Activated CD4-positive, alpha-beta T cell treated with anti-CD3 and anti-CD28 coated beads, Interleukin-2, amount 10 ng/mL, durations not matched to agents 24 days and 14 days (primary cell): ENCODE results near the gene FBXO33. TPM values are rescaled to one million over a fixed set of nuclear protein-coding genes. Genes with fewer than 3 reads are reported as not detected.

Experiments
- DNase-seq: peaks from one replicate; pipeline ENCODE4 v3.0.0; 2022
- H3K27ac Mint-ChIP-seq: one replicate; pipeline ENCODE4 v1.8.0; 2022; ENCODE audit warnings: mild to moderate bottlenecking, mixed read lengths
- H3K27me3 Mint-ChIP-seq: one replicate; pipeline ENCODE4 v1.8.0; 2022; ENCODE audit warnings: mixed read lengths
- H3K36me3 Mint-ChIP-seq: one replicate; pipeline ENCODE4 v1.8.0; 2022; ENCODE audit warnings: low read depth, mild to moderate bottlenecking, mixed read lengths
- H3K4me1 Mint-ChIP-seq: one replicate; pipeline ENCODE4 v1.8.0; 2021; ENCODE audit warnings: mixed read lengths
- H3K4me3 Mint-ChIP-seq: one replicate; pipeline ENCODE4 v1.8.0; 2022; ENCODE audit warnings: mild to moderate bottlenecking, moderate library complexity, mixed read lengths
- H3K9me3 Mint-ChIP-seq: one replicate; pipeline ENCODE4 v1.8.0; 2021; ENCODE audit warnings: mixed read lengths
- intact Hi-C: fragments of 100-400 bp; cut with micrococcal nuclease; formaldehyde crosslinking; loops from one replicate; pipeline ENCODE4 v1.15.1; 2023
- total RNA-seq: library from RNA; stranded (reverse); gene quantifications from 2 replicates; pipeline ENCODE4 v1.2.3, GENCODE V29; 2022

The FBXO33 gene
- total RNA-seq, 1 donor from 2014 or later = 17.9 TPM

DNA sequence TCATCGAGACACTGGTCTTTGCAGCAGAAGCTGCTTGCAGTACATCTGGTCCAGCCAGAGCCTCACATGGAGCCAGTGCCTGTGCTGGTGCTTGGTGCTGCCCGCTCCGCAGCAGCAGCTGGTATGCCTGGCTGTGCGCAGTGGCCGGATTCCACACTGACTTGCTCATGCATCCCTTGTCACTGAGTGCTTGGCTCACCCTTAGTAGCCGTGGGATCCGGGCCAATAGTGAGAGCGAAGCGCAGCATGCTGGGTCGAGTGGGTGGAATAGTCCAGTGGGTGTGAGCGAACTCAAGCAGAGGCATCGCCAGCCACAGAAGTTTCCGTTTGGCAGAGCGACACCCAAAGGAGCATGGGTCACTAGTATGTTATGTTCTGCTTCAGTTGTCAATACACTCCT, 10.1 kb upstream of the FBXO33 start:
- Mint-ChIP-seq H3K4me1 (peaks cover 18% of the 10 kb centered on the region), H3K27me3 (no peaks in the 10 kb centered on the region), H3K4me3 (no peak overlapping the region), H3K27ac (no peak overlapping the region), H3K36me3 (no peaks in the 10 kb centered on the region), H3K9me3 (no peaks in the 10 kb centered on the region)
- intact Hi-C loops = no loop called here
- DNase-seq = no peak

DNA sequence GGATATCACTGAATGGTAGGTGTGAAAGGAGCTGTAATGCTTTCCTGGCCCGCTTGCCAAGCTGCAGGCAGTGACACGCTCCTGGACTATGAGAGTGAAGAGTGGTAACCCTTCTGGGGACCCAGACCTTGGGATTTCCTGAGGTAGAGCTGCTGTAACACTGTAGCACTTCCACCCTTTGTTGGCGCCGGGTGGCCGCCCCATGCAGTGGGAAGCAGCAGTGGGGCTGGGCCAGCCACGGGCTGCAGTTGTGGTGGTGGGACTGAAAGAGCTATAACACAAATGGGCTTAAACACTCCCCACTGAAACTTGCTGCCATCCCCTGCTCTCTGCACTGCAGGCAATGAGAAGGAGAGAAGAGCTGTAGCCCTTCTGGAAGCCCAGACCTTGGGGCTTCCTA, 9.6 kb upstream of the FBXO33 start:
- DNase-seq = no peak
- no peaks in the 10 kb centered on the region for H3K27me3 Mint-ChIP-seq
- H3K27ac Mint-ChIP-seq = no peak overlapping the region
- no peaks in the 10 kb centered on the region for H3K36me3 Mint-ChIP-seq
- intact Hi-C loops = no loop called here
- H3K9me3 Mint-ChIP-seq = no peaks in the 10 kb centered on the region
- no peak overlapping the region for H3K4me3 Mint-ChIP-seq
- H3K4me1 Mint-ChIP-seq = peaks cover 13% of the 10 kb centered on the region

DNA sequence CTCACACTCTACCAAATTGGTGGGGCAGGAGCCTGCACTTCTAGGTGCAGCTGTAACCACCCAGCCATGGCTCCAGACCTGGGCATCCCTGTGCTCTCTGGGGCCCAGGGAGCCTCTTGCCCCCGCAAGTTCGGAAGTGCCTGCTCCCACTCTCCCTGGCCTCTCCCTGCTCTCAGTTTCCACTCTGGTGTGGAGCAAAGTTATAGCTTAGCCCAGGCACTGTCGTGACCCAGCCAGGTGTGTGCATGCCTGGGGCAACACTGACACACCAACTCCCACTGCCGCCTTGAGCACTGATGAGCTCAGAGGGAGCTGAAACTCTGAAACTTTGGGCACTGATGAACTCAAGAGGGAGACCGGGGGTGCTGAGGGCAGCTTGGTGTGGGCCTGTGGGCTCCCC, 8.7 kb upstream of the FBXO33 start:
- Mint-ChIP-seq H3K27ac (no peak overlapping the region), H3K9me3 (no peaks in the 10 kb centered on the region), H3K36me3 (no peaks in the 10 kb centered on the region), H3K4me3 (no peak overlapping the region), H3K4me1 (peaks cover 6% of the 10 kb centered on the region), H3K27me3 (no peaks in the 10 kb centered on the region)
- intact Hi-C loops = no loop called here
- no peak for DNase-seq

DNA sequence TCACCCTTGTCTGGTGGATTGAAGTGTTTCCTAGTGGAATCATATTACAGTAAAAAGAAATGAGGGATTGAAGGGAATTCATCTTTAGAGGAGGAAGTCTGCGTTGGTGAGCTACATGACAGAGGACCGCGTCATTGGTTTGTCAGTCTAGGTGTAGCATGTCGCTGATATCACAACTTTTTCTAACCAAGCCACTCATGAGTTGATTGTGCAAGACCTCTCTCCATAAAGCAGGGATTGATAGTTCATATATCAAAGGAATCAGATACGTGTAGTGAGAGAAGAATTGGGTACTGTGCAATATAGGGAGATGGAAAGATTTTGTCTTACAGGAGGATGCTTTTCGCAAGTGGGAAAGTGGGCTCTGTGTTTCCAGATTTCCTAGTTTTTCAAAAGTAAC, 3.0 kb upstream of the FBXO33 start:
- H3K9me3 Mint-ChIP-seq = no peaks in the 10 kb centered on the region
- no peak overlapping the region for H3K4me3 Mint-ChIP-seq
- H3K4me1 Mint-ChIP-seq = peaks cover 13% of the 10 kb centered on the region
- no peak overlapping the region for H3K27ac Mint-ChIP-seq
- DNase-seq = no peak
- intact Hi-C loops = no loop called here
- no peaks in the 10 kb centered on the region for H3K27me3 Mint-ChIP-seq
- H3K36me3 Mint-ChIP-seq = peaks cover 2% of the 10 kb centered on the region

DNA sequence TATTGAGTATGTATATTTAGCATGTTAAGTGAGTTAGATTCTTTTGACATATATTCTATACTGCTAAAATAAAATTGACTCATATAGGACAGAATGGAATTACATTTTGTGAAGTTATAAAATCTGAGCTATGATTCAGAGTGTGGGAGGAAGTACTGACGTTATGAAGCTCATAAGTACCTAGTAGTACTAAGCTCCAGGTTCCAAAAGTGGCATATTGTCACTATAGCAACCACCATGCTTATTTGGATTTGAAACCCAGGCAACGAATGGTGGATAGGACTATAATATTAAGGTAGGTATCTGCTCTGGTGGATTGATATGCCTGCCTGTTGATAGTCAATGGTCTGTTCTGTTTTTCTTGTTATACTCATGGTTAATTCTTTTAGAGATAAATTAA, 2.2 kb upstream of the FBXO33 start:
- intact Hi-C loops = no loop called here

DNA sequence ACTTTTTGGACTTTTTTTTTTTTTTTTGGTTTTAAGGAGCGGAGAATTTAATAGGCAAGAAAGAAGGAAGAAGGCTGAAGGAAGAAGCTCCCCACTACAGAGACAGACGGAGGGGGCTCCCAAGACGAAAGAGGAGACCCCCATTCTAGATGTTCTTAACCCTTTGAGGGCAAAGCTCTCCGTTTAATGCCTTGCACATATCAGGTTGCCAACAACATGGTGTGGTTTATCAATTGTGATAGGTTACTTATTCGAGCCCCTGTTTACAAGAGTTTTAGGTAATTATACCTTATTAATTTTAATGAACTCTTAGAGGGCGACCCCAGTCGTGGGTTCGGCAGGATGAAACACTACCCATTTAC, 1.2 kb upstream of the FBXO33 start:
- H3K27me3 Mint-ChIP-seq = no peaks in the 10 kb centered on the region
- intact Hi-C loops = loop anchor here (2.0 kb wide), 2 partner anchors 51 to 331 kb away; partner anchors contain the start of gene SEC23A
- peak overlapping the region; percentile 98 for H3K4me3 Mint-ChIP-seq
- H3K9me3 Mint-ChIP-seq = no peaks in the 10 kb centered on the region
- H3K36me3 Mint-ChIP-seq = peaks cover 2% of the 10 kb centered on the region
- H3K4me1 Mint-ChIP-seq = peaks cover 29% of the 10 kb centered on the region
- peak overlapping the region; percentile 94 for H3K27ac Mint-ChIP-seq
- no peak for DNase-seq

More for the DNA sequence above, 2.2 kb upstream of the FBXO33 start:
- peaks cover 2% of the 10 kb centered on the region for H3K36me3 Mint-ChIP-seq
- DNase-seq = no peak
- H3K4me1 Mint-ChIP-seq = peaks cover 21% of the 10 kb centered on the region
- H3K9me3 Mint-ChIP-seq = no peaks in the 10 kb centered on the region
- no peaks in the 10 kb centered on the region for H3K27me3 Mint-ChIP-seq
- H3K4me3 Mint-ChIP-seq = no peak overlapping the region
- no peak overlapping the region for H3K27ac Mint-ChIP-seq

DNA sequence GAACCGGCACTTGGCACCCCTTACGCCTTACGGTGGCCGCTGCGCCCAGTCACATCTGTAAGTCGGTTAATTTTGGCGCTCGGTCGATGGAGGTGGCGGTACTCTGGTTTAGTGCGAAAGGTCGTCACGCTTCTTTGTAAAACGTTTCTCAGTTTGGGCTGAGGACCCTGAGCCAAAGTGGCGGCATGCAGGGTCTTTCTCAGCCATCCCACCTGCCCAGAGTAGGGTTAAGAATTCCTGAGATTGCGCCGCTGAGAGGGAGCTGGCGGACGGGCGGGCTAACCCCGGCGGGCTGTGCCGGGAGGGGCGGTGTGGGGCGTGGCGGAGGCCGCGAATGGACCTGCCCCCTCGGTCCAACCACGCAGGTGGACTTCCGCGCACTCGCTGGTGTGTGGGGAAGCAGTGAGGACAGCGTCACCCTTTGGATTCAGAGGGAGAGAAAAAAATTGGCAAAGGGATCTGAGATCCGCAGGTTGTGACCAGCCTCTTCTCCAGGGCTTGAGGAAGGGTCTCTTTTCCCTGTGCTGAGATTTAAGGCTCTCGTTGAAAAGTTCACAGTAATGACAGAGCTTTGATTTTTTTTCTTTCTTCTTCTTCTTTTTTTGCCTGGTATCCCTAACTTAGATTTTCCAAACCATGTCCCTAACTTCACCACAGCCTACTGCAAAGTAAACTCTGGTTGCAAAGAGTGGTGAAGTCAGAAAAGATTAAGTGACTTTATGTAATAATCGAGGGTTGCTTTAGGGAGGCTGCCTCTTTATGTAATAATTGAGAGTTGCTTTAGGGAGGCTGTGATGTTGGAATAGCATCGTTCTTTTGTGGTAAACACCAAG, 602 bp upstream of the FBXO33 start:
- no peaks in the 10 kb centered on the region for H3K27me3 Mint-ChIP-seq
- H3K4me3 Mint-ChIP-seq = peak overlapping the region; percentile 98
- peak; percentile 94 for DNase-seq
- intact Hi-C loops = loop anchor here (1.0 to 2.0 kb wide), 7 partner anchors 13 to 330 kb away; partner anchors contain the start of genes GEMIN2, PNN and SEC23A
- peaks cover 32% of the 10 kb centered on the region for H3K4me1 Mint-ChIP-seq
- no peaks in the 10 kb centered on the region for H3K9me3 Mint-ChIP-seq
- H3K36me3 Mint-ChIP-seq = peaks cover 2% of the 10 kb centered on the region
- H3K27ac Mint-ChIP-seq = peak overlapping the region; percentile 94

DNA sequence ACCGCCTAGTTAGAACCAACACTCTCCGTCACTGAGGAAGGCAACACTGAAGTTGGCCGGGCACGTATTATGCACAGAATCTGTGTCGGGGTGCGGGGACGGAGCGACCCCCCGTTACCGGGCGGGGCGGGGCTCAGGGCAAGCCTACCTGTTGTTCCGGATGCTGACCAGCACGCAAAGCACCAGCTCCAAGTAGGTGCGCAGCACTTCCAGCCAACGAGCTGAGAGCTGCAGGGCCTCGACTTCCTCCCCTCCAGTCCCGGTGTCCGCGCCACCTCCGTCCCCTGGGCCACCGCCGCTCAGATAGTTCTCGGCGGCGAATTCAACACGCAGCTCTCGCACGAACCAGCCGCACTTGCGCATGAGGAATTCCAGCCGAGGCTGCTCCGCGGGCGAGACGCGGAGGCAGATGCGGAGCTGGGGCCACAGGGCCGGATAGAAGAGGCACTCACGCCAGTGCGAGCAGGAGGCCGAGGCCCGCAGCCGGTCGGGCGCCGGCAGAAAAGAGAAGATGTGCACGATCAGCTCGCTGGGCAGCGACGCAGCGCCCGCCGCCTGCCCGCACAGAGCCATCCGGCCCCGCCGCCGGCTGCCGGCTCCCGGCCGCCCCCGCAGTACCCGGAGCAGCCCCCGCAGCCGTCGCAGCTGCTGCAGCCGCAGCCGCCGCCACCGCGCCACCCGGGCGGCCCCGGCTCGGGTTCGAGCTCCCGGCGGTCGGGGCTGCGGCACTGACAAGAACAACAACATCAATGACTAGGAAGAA, 636 bp downstream of the FBXO33 start:
- Mint-ChIP-seq H3K36me3 (peaks cover 2% of the 10 kb centered on the region), H3K27me3 (no peaks in the 10 kb centered on the region), H3K4me1 (peaks cover 38% of the 10 kb centered on the region), H3K27ac (peak overlapping the region; percentile 100), H3K9me3 (no peaks in the 10 kb centered on the region), H3K4me3 (peak overlapping the region; percentile 98)
- peak; percentile 88 for DNase-seq
- intact Hi-C loops = loop anchor here (1.0 to 2.0 kb wide), 7 partner anchors 15 to 329 kb away; partner anchors contain the start of genes GEMIN2, PNN and SEC23A

DNA sequence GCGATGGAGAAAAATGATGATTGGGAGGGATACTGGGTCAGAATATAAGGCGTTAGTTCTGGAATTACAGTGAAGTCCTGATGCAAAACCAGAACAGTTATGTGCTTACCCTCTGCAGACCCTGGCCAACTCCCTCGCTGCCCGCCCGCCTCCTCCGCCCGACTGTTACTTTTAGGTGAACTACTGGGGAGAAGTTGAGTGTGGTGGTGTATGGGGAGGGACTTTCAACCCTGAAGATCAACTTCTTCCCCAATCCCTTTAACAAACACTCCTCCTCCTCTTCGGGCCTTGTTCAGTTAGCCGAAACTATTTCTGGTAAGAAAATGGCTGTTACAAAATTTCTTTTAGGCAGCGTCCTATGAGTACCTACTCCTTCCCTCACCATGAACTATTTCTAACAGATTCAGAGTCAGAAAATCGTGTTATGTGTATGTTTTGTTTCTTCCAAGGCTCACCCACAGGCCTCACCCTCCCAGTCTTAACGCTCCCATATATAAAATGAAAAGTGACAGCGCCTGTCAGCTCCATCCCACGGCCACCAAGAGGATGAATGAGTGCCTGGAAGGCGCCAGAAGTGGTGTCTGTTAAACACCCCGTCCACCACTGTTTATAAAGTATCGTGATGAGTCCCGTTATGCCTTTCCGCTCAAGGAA, 1.3 kb downstream of the FBXO33 start:
- H3K9me3 Mint-ChIP-seq = no peaks in the 10 kb centered on the region
- H3K27ac Mint-ChIP-seq = peak overlapping the region; percentile 95
- H3K4me1 Mint-ChIP-seq = peaks cover 43% of the 10 kb centered on the region
- intact Hi-C loops = no loop called here
- H3K4me3 Mint-ChIP-seq = peak overlapping the region; percentile 98
- H3K27me3 Mint-ChIP-seq = no peaks in the 10 kb centered on the region
- peak; percentile 67 for DNase-seq
- H3K36me3 Mint-ChIP-seq = peaks cover 2% of the 10 kb centered on the region

DNA sequence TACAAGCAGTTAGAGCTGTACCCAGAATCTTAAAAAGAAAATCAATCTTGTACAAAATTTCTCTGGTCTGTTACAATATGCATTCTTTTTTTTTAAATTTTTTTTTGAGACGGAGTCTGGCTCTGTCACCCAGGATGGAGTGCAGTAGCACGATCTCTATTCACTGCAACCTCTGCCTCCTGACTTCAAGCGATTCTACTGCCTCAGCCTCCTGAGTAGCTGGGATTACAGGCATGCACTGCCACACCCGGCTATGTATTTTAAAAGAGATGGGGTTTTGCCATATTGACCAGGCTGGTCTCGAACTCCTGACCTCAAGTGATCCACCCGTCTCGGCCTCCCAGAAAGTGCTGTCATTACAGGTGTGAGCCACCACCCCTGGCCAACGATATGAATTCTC, 4.1 kb downstream of the FBXO33 start:
- Mint-ChIP-seq H3K4me3 (no peak overlapping the region), H3K27me3 (no peaks in the 10 kb centered on the region), H3K4me1 (peaks cover 43% of the 10 kb centered on the region), H3K27ac (no peak overlapping the region), H3K36me3 (peaks cover 2% of the 10 kb centered on the region), H3K9me3 (no peaks in the 10 kb centered on the region)
- intact Hi-C loops = no loop called here
- no peak for DNase-seq

DNA sequence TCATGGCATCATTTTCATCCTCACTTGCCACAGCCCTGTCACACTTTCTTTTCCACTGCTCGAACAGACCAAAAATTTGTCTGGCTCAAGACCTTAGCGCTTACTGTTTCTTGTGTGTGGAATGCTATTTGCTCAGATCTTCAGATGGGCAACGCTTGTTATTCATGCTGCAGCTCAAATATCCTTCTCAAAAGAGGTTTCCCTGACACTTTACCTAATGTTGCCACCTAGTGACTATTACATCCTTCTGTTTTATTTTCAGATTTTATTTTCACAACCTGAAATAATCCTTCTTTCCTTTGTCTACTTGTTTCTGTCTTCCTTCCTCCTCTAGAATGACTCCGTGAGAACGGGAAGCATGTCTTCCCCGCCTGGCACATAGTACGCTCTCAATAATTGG, 5.6 kb downstream of the FBXO33 start:
- peaks cover 6% of the 10 kb centered on the region for H3K36me3 Mint-ChIP-seq
- peaks cover 45% of the 10 kb centered on the region for H3K4me1 Mint-ChIP-seq
- no peak overlapping the region for H3K4me3 Mint-ChIP-seq
- no peaks in the 10 kb centered on the region for H3K27me3 Mint-ChIP-seq
- DNase-seq = no peak
- no peaks in the 10 kb centered on the region for H3K9me3 Mint-ChIP-seq
- intact Hi-C loops = no loop called here
- H3K27ac Mint-ChIP-seq = no peak overlapping the region

DNA sequence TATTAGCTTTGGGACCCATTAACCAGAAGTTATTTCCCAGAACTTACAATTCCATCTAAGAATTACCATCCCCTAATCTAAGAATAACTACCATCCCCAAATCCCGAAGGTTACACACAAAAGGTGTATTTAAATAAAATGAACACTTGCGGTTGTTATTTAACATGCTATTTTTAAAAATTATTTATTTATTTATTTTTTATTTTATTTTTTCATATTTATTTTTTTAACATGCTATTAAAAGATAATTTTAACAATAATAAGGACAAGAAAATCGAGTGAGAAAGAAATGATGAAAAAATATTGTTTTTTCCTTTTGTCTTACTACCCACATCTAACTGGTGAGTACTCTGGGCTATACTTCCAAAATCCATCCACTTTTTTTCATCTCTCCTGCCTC, 6.3 kb downstream of the FBXO33 start:
- Mint-ChIP-seq H3K4me1 (peaks cover 45% of the 10 kb centered on the region), H3K27me3 (no peaks in the 10 kb centered on the region), H3K36me3 (peaks cover 6% of the 10 kb centered on the region), H3K27ac (no peak overlapping the region), H3K4me3 (no peak overlapping the region), H3K9me3 (no peaks in the 10 kb centered on the region)
- intact Hi-C loops = no loop called here
- DNase-seq = no peak

DNA sequence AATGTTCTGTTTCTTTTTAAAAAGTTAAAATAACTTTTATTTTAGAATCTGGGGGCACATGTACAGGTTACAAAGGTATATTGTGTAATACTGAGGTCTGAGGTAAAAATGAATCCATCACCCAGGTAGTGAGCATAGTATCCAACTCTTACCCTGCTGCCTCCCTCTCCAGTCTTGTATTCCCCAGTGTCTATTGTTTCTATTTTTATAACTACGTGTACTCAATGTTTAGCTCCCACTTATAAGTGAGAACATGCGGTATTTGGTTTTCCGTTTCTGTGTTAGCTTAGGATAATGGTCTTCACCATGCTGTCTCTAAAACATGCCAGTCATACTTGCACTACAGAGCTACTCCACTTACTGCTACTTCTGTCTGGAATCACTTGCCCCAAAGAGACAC, 8.4 kb downstream of the FBXO33 start:
- intact Hi-C loops = no loop called here
- Mint-ChIP-seq H3K27ac (peak overlapping the region; percentile 4), H3K9me3 (no peaks in the 10 kb centered on the region), H3K4me3 (no peak overlapping the region), H3K36me3 (peaks cover 19% of the 10 kb centered on the region), H3K27me3 (no peaks in the 10 kb centered on the region), H3K4me1 (peaks cover 26% of the 10 kb centered on the region)
- no peak for DNase-seq

DNA sequence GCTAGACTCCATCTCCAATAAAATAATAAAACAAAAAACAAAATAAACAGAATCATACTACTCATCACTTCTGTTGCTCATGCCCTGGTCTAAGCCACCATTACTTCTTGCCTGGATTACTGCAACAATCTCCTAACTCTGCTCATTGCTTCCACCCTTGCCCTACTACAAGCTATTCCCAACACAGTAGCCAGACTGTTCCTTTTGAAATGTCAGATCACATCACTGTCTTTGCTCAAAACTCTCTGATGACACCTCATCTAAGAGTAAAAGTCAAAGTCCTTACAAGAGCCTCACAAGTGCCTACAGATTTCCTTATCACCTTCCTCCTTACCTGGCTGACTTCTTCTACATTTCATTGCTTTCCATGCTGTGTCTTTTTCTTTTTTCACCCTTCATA, 10.0 kb downstream of the FBXO33 start:
- Mint-ChIP-seq H3K4me3 (no peak overlapping the region), H3K27me3 (no peaks in the 10 kb centered on the region), H3K4me1 (peaks cover 20% of the 10 kb centered on the region), H3K9me3 (peaks cover under 1% of the 10 kb centered on the region), H3K27ac (no peak overlapping the region), H3K36me3 (peaks cover 20% of the 10 kb centered on the region)
- DNase-seq = no peak
- intact Hi-C loops = no loop called here
